HEK293 (cell line): Measurements from ENCODE around the gene CREB5.

Experiments
- CTCF ChIP-seq: fragments of 450-650 bp; formaldehyde crosslinking; IDR thresholded peaks from 2 replicates; pipeline ENCODE4 v1.5.1; 2016; ENCODE audit warnings: missing biosample characterization, missing genetic modification characterization
- GFI1B ChIP-seq: fragments of 450-650 bp; formaldehyde crosslinking; IDR thresholded peaks from 2 replicates; pipeline ENCODE4 v1.5.1; 2016; ENCODE audit warnings: missing biosample characterization, missing genetic modification characterization
- GLI4 ChIP-seq: fragments of 450-650 bp; formaldehyde crosslinking; IDR thresholded peaks from 2 replicates; pipeline ENCODE4 v1.5.1; 2016; ENCODE audit warnings: missing biosample characterization, missing genetic modification characterization
- KLF10 ChIP-seq: fragments of 450-650 bp; IDR thresholded peaks from 2 replicates; pipeline ENCODE4 v1.5.1; 2018; ENCODE audit warnings: missing biosample characterization, mild to moderate bottlenecking, missing genetic modification characterization
- KLF9 ChIP-seq: fragments of 450-650 bp; formaldehyde crosslinking; IDR thresholded peaks from 2 replicates; pipeline ENCODE4 v1.5.1; 2016; ENCODE audit warnings: missing biosample characterization, missing genetic modification characterization, low read depth
- TCF7L2 ChIP-seq: IDR thresholded peaks from 2 replicates; pipeline ENCODE4 v1.6.1; 2011; ENCODE audit warnings: low read depth, mild to moderate bottlenecking, inconsistent platforms, low read length, moderate library complexity, borderline replicate concordance
- ZNF138 ChIP-seq: fragments of 450-650 bp; formaldehyde crosslinking; IDR thresholded peaks from 2 replicates; pipeline ENCODE4 v1.5.1; 2016; ENCODE audit warnings: missing biosample characterization, missing genetic modification characterization, borderline replicate concordance
- ZNF157 ChIP-seq: fragments of 450-650 bp; formaldehyde crosslinking; IDR thresholded peaks from 2 replicates; pipeline ENCODE4 v1.5.1; 2016; ENCODE audit warnings: missing biosample characterization, missing genetic modification characterization
- ZNF169 ChIP-seq: fragments of 450-650 bp; formaldehyde crosslinking; IDR thresholded peaks from 2 replicates; pipeline ENCODE4 v1.5.1; 2016; ENCODE audit warnings: missing biosample characterization, missing genetic modification characterization
- ZNF274 ChIP-seq, 2 experiments: fragments of 200-500 bp in 1 of 2; fragments of 450-650 bp in 1 of 2; sonication (Bioruptor generic) in 1 of 2; formaldehyde crosslinking in 1 of 2; IDR thresholded peaks; 2 replicates each; pipeline versions ENCODE4 v1.5.1 to v1.6.1; 2014 to 2016; ENCODE audit warnings: borderline replicate concordance in 1 of 2, inconsistent platforms in 1 of 2, low read length in 1 of 2, missing biosample characterization in 1 of 2, missing genetic modification characterization in 1 of 2
- ZNF596 ChIP-seq: fragments of 450-650 bp; IDR thresholded peaks from 2 replicates; pipeline ENCODE4 v1.5.0; 2018; ENCODE audit warnings: missing biosample characterization, mild to moderate bottlenecking, missing genetic modification characterization, moderate library complexity
- ZNF677 ChIP-seq: fragments of 450-650 bp; IDR thresholded peaks from 2 replicates; pipeline ENCODE4 v1.5.0; 2018; ENCODE audit warnings: missing biosample characterization, mild to moderate bottlenecking, missing genetic modification characterization, moderate library complexity
- ZNF76 ChIP-seq: fragments of 450-650 bp; formaldehyde crosslinking; IDR thresholded peaks from 2 replicates; pipeline ENCODE4; 2016; ENCODE audit warnings: low read depth, missing biosample characterization, missing genetic modification characterization, borderline replicate concordance

- TF ChIP-seq GLI4 (tag by site-specific recombination): no peak
- no peak for TF ChIP-seq ZNF169 (tag by site-specific recombination)
- TF ChIP-seq ZNF596: no peak
- TF ChIP-seq TCF7L2: no peak
- no peak for TF ChIP-seq ZNF677 (tag by site-specific recombination)
- TF ChIP-seq ZNF76 (tag by site-specific recombination): no peak
- no peak for TF ChIP-seq ZNF138
- TF ChIP-seq CTCF (tag by site-specific recombination): no peak
- no peak for TF ChIP-seq ZNF157
- TF ChIP-seq ZNF274 (IDR thresholded peaks at IDR 0.05; ENCODE audit: low read length): no peak
- TF ChIP-seq ZNF274 (tag by site-specific recombination; IDR thresholded peaks at IDR 0.05; ENCODE audit: borderline replicate concordance): no peak
- TF ChIP-seq KLF9: no peak
- no peak for TF ChIP-seq GFI1B (tag by site-specific recombination)
- no peak for TF ChIP-seq KLF10 (tag by site-specific recombination)
Observed at GRCh38 chr7:28362812-28363211, 49.5 kb upstream of the CREB5 start.
